ENCODE measurements around the gene HPS4.

GRCh38 chr22:26522592-26522991 is 39.0 kb upstream of the HPS4 start:
- TF ChIP-seq, protein P1, sequence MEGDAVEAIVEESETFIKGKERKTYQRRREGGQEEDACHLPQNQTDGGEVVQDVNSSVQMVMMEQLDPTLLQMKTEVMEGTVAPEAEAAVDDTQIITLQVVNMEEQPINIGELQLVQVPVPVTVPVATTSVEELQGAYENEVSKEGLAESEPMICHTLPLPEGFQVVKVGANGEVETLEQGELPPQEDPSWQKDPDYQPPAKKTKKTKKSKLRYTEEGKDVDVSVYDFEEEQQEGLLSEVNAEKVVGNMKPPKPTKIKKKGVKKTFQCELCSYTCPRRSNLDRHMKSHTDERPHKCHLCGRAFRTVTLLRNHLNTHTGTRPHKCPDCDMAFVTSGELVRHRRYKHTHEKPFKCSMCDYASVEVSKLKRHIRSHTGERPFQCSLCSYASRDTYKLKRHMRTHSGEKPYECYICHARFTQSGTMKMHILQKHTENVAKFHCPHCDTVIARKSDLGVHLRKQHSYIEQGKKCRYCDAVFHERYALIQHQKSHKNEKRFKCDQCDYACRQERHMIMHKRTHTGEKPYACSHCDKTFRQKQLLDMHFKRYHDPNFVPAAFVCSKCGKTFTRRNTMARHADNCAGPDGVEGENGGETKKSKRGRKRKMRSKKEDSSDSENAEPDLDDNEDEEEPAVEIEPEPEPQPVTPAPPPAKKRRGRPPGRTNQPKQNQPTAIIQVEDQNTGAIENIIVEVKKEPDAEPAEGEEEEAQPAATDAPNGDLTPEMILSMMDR (conservative IDR thresholded peaks at IDR 0.05 in 1 of 2, IDR thresholded peaks at IDR 0.05 in 1 of 2; ENCODE audit: extremely low read depth in 1 of 2, insufficient read depth in 1 of 2, low read depth in 1 of 2, low read length in 2 of 2), result no peak
- TF ChIP-seq EZH2 (IDR thresholded peaks at IDR 0.05; ENCODE audit: borderline replicate concordance, low read length), result no peak

Measured in mammary epithelial cell (primary cell).